Inferior parietal cortex (tissue), 1 donor: Measurements from ENCODE around the gene TOR1AIP2.
"Not testable (repeated sequence)": the region's sequence is repeated elsewhere in the genome, so short reads cannot be mapped to it uniquely, and the experiment has no call there.

ENCODE experiments used
- DNase-seq: peaks from one replicate; pipeline ENCODE4 v3.0.0-alpha.2; 2016; ENCODE audit errors: extremely low spot score

The TOR1AIP2 gene

DNA sequence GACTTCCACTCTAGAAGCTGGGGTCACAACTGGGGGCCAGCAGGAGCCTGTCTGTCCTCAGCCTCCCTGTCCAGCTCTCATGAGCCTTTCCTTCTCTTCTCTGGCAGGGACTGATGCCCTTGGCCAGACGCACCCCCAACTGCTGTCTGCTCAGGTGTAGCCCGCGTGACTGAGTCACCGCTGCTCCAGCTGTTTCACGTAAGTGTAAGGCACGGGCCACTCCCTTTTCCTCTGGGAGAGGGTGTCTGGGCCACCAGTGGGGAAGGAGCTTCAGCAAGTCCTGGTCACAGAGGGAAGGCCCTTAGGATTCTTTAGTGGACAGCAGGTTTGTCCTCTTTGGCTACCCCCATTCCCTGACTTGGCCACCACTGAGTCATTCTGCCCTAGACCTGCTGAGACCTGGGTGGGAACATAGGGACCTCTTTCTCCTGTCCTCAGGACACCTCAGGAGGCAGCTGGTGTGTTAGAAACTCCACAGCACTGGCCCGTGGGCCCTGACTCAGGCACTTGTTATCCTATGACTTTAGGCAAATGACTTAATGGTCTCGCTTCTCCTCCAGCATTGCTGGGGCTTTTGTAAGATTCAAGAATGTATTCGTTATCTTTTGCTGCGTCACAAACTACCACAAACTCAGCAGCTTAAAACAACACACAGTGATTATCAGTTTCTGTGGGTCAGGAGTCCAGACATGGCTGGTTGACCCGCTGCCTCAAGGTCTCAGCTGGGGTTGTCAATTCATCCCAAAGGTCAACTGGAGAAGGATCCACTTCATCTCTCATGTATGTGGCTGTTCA, 69.7 kb downstream of the TOR1AIP2 start:
- no peak for DNase-seq

DNA sequence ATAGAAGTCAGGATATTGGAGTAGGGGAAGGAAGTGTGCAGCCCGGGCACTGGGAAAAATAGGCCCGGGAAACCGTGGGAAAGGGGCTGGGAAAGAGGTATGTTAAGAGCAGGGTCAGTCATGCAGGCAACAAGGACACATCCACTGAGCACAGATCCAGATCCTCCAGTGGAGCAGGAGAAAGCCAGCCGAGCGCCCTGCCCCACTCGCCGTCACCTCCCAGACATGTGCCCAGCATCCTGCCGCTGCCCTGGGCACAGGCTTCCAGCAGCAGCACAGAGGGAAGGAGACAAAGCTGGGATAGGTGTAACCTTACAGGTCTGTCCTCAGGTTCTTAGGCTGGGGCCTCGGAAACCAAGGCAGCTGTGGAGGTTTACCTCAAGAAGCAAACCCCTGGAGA, 70.3 kb downstream of the TOR1AIP2 start:
- no peak for DNase-seq

- no peak for DNase-seq
Measured at GRCh38 chr1:179806333-179806732, 71.3 kb downstream of the TOR1AIP2 start.

DNA sequence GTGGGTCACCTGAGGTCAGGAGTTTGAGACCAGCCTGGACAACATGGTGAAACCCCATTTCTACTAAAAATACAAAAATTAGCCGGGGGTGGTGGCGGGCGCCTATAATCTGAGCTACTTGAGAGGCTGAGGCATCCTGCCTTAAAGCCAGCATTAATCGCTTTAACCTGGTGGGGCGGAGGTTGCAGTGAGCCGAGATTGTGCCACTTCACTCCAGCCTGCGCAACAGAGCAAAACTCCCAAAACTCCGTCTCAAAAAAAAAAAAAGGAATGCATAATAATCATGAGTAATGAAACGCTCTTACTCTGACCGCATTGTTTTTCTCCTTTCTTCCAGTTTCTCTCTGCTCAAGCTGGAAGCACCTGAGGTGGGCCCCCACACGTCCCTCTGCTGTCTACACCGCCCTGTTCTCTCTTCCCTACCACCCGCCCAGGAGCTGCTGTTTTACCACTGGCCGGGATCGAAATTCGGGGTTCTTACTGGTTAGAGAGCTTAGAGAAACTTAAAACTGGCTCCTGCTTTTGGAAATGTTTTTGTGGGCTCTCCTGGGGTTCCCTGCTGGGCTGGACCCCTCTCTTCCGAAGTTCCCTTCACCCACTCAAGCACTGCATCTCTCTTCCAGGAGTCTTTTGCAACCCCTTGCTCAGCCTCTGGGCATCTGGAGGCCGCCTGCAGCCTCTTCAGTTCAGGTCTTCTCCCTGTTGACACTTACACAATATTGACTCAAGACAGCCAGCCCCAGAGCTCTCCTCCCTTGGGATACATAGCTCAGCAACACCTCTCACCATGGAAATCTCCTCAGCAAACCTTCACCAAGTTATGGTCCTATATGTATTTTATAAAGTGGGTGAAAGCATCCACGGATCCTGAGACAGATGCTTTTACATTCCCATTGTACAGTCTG, 72.1 kb downstream of the TOR1AIP2 start:
- no peak for DNase-seq

- not testable (repeated sequence) for DNase-seq
Measured at GRCh38 chr1:179804417-179804816, 73.2 kb downstream of the TOR1AIP2 start.

DNA sequence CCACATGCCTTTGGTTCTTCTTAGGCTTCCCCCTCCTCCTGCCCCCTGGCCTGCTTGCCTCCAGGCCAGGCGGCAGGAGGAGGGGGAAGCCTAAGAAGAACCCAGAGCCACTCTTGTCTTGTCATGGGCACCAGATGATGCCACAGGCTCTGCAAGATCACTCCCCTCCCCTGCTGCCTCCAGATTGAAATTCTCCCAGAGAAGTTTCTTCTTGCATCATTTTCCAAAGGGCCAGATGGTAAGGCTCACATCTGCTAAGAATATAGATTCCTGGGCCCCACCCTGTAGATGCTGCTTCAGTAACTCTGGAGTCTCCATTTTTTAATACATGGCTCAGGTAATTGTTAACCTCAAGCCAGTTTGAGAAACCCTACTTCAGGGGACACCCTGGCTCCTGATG, 73.7 kb downstream of the TOR1AIP2 start:
- no peak for DNase-seq

DNA sequence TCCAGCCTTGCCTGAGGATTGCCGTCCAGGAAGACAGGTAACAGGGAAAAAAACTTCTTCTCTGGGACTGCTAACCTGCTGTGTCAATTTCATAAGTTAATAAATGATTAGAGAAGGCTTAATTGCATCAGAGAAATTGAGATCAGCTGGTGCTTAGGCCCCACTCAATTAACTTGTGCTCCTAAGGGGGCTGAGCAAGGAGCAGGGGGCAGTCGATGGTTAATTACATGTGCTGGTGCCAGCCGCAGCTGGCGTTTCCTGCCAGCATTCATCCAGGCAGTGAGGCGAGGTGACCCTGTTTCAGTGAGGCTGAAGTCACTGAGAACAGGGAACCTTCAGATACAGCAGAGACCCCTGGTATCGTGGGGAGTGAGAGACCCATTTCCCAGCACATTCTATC, 74.5 kb downstream of the TOR1AIP2 start:
- no peak for DNase-seq

DNA sequence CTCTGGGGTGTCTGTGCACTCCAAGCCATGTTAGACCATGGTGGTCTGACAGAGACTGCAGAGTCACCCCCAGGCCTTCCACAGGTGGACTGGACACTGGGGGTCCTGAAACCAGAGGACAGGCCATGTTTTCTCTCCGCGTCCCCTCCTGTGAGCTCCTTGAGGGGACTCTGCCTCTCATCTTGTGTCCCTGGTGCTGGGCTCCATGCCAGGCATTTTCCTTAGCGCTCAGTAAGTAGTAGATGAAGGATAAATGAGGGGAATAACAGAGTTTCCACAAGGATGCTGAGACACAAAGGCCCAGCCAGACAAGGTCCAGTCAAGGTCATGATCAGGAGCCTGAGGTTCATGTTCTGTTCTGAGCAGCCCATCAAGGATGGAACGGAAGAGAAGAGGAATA, 77.1 kb downstream of the TOR1AIP2 start:
- DNase-seq, result no peak

GRCh38 chr1:179798864-179799516, 78.6 kb downstream of the TOR1AIP2 start:
- no peak for DNase-seq

DNA sequence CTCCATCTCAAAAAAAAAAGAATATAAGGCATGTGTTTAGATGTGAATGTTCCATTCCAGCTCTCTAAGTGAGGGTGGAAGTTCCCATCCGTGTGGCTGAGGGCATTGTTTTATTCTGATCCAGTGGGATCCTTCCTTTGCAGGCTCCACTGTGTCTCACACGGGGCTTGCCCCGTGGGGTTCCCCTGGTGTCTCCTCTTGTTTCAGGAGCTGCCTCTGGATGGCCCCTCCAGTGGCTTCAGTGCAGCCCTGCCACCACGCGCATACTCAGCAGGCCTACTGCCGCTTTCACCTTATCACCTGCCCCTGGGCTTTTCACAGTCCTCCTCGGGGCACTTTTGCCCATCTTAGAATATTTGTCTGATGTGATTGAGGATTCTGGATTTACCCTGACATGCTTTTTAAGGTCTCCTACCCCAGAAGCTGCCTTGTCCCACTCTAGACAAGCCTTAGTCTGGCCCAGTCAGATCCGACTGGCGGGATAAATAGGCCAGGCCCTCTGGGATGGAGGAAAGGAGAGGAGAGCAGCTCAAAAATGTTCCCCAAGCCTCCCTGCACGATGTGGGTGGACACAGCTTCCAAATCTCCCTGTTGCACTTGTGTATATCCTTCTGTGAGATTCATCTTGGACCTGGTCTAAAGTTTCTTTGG, 79.3 kb downstream of the TOR1AIP2 start:
- DNase-seq, result no peak

DNA sequence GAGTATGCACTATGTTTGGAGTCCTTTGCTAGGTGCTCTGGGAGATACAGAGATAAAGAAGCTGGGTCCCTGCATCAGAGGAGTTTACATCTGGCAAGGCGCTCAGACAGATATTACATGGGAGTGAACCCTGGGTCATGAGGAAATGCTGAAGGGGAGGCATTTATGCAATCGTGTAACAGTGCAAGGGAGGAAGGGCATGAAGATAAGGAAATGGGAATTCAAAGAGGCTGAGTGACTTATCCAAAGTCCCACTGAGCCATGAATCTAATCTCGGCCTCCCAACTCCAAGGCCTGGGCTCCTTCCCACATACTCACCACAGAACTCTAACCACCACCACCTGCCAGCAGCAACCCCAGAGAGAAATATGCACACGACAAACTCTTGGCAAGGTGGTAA, 82.9 kb downstream of the TOR1AIP2 start:
- no peak for DNase-seq

DNA sequence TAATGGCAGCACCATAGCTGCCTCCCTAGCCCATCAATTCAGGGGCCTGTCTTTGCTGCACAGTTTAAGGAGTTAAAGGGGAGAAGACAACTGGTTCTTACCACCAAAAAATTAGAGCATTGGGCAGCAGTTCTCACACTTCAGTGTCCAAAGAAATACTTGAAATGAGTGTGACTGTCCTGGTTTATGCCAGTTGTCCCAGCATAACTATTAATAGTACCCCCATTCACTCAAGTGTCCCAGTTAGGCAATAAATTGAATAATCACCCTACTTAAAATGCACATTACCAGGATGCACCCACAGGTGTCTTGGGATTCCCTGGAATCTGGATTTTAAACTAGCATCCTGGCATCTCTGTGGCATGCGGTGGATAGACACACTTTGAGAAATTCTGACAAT, 83.5 kb downstream of the TOR1AIP2 start:
- DNase-seq, result no peak

- no peak for DNase-seq
Measured at GRCh38 chr1:179793281-179793680, 84.3 kb downstream of the TOR1AIP2 start.
